Measurements from ENCODE around the gene MUL1. TPM values are rescaled to one million over a fixed set of nuclear protein-coding genes. Genes with fewer than 3 reads are reported as not detected.
"Not testable (repeated sequence)": the region's sequence is repeated elsewhere in the genome, so short reads cannot be mapped to it uniquely, and the experiment has no call there.

MUL1 gene
- total and polyA plus RNA-seq, 2 of the 8 experiments (the other 6 are each of a cell fraction or from before 2014, with no cell fraction given), result 16.4 to 20.8 TPM

GRCh38 chr1:20496725-20497383 lies 11.1 kb downstream of the MUL1 start:
- H3K27me3 ChIP-seq (replicated peaks in 1 of 4; ENCODE audit: control insufficient read depth in 3 of 4, extremely low read depth in 1 of 4, insufficient read depth in 3 of 4, low read length in 3 of 4); H2BK120ac ChIP-seq (replicated peaks; ENCODE audit: low read depth, low read length); H4K5ac ChIP-seq (ENCODE audit: insufficient read length, low read depth, low read length); H3K4ac ChIP-seq (replicated peaks; ENCODE audit: insufficient read length, low read depth, low read length); H2AK5ac ChIP-seq (ENCODE audit: low read depth, low read length); H3K4me2 ChIP-seq (ENCODE audit: insufficient read depth in 1 of 2, low read depth in 2 of 2, low read length in 2 of 2); H3K4me3 ChIP-seq (ENCODE audit: extremely low read depth in 1 of 4, insufficient read depth in 2 of 4, low read depth in 3 of 4, low read length in 4 of 4); H2AFZ ChIP-seq (ENCODE audit: low read length); H2BK20ac ChIP-seq (ENCODE audit: low read length); H3K18ac ChIP-seq (ENCODE audit: extremely low read depth, low read length); DNase-seq (ENCODE audit: low read depth in 1 of 2, low spot score in 2 of 2); H3K56ac ChIP-seq (replicated peaks; ENCODE audit: insufficient read length, low read depth, low read length); H3K79me2 ChIP-seq (ENCODE audit: control insufficient read depth in 1 of 2, insufficient read depth in 2 of 2, low read length in 2 of 2); H3K14ac ChIP-seq (ENCODE audit: insufficient read length); H4K20me1 ChIP-seq (replicated peaks in 1 of 2; ENCODE audit: control insufficient read depth in 1 of 2, insufficient read depth in 2 of 2, low read length in 2 of 2); H3K23me2 ChIP-seq (ENCODE audit: low read depth, low read length); H2BK5ac ChIP-seq (ENCODE audit: low read depth, low read length); H2BK15ac ChIP-seq (ENCODE audit: low read length); H4K91ac ChIP-seq (replicated peaks; ENCODE audit: insufficient read length, low read length); H3K9ac ChIP-seq (replicated peaks in 1 of 4; ENCODE audit: extremely low read depth in 1 of 4, low read depth in 3 of 4, low read length in 3 of 4); H4K8ac ChIP-seq (ENCODE audit: extremely low read depth, insufficient read depth, low read length); H3K9me3 ChIP-seq (ENCODE audit: insufficient read depth in 2 of 2, low read depth in 1 of 2, low read length in 1 of 2); FAIRE-seq; H3K23ac ChIP-seq (ENCODE audit: insufficient read length); H2BK12ac ChIP-seq (ENCODE audit: low read depth, low read length); H3K79me1 ChIP-seq (ENCODE audit: low read depth, low read length); H3K27ac ChIP-seq (ENCODE audit: low read depth, low read length): not testable (repeated sequence)
- ChIA-PET CTCF (ENCODE audit: partially characterized antibody) (interaction anchor here (1.0 kb wide), 1 partner anchor 66 kb away, joined by 3 read pairs; no protein-coding TSS in a partner anchor), POLR2A (ENCODE audit: partially characterized antibody) (interaction anchor here (1.1 kb wide), 1 partner anchor 29 kb away, joined by 3 read pairs; no protein-coding TSS in a partner anchor)
- 90% methylated on average over 12 of the region's 12 CpGs; no CpG with 5 or more reads in 1 of the 2 experiments for WGBS, 2 experiments (ENCODE audit: extremely low coverage in 1 of 2, insufficient coverage in 1 of 2, insufficient read length in 1 of 2, insufficient replicate concordance in 2 of 2, low coverage in 1 of 2, low lambda C conversion rate in 2 of 2, missing lambda C conversion rate in 1 of 2)
- Histone ChIP-seq H3K36me3 (ENCODE audit: control insufficient read depth in 2 of 4, insufficient read depth in 4 of 4, low read length in 3 of 4) (peaks cover 6 to 25% (median 19%) of the 10 kb centered on the region in 4 experiments), H3K4me1 (replicated peaks in 1 of 4; ENCODE audit: control insufficient read depth in 3 of 4, insufficient read depth in 4 of 4, low read length in 3 of 4) (peaks cover 0 to 11% (median 0%) of the 10 kb centered on the region in 4 experiments; a peak in 3 of 7 replicates)
